Measurements from ENCODE around the gene ZNF385D. TPM values are rescaled to one million over a fixed set of nuclear protein-coding genes. Genes with fewer than 3 reads are reported as not detected.
"Not testable (repeated sequence)": the region's sequence is repeated elsewhere in the genome, so short reads cannot be mapped to it uniquely, and the experiment has no call there.

The ZNF385D gene
- total and polyA plus RNA-seq, 2 donors from 2014 or later, result 1.4 to 8.9 TPM

- Histone ChIP-seq H3K9me3 (ENCODE audit: control insufficient read depth in 2 of 3, insufficient read depth in 1 of 3, low read length in 3 of 3) (peaks cover 0 to 2% (median 0%) of the 10 kb centered on the region in 3 donors), H3K27ac (ENCODE audit: low read depth in 2 of 2, low read length in 2 of 2) (no peak overlapping the region), H3K27me3 (ENCODE audit: control insufficient read depth, insufficient read depth, low read length) (no peaks in the 10 kb centered on the region), H3K4me1 (ENCODE audit: control insufficient read depth in 2 of 3, insufficient read depth in 2 of 3, low read depth in 1 of 3, low read length in 3 of 3) (no peaks in the 10 kb centered on the region), H3K9ac (ENCODE audit: low read length in 3 of 3) (no peak overlapping the region), H3K4me3 (ENCODE audit: low read length in 3 of 3) (no peak overlapping the region), H3K36me3 (ENCODE audit: control insufficient read depth in 2 of 3, insufficient read depth in 3 of 3, low read length in 3 of 3) (no peaks in the 10 kb centered on the region)
- TF ChIP-seq CTCF (IDR thresholded peaks at IDR 0.05; ENCODE audit: borderline replicate concordance, extremely low read depth, insufficient read depth), result no peak
- DNase-seq (no peak), FAIRE-seq (no peak)
- intact Hi-C loops (cut with DNase I), result no loop called here
These were observed 360.9 kb downstream of the ZNF385D start for GRCh38 chr3:21390136-21390535.

- DNase-seq, result peak in 1 of 5 donors; percentile 64
- H3K4me1 ChIP-seq (ENCODE audit: control insufficient read depth in 2 of 3, insufficient read depth in 2 of 3, low read depth in 1 of 3, low read length in 3 of 3); FAIRE-seq; H3K27ac ChIP-seq (ENCODE audit: low read depth in 2 of 2, low read length in 2 of 2); intact Hi-C loops (cut with DNase I); H3K4me3 ChIP-seq (ENCODE audit: low read length in 3 of 3); H3K27me3 ChIP-seq (ENCODE audit: control insufficient read depth, insufficient read depth, low read length); H3K9me3 ChIP-seq (ENCODE audit: control insufficient read depth in 2 of 3, insufficient read depth in 1 of 3, low read length in 3 of 3); H3K9ac ChIP-seq (ENCODE audit: low read length in 3 of 3); H3K36me3 ChIP-seq (ENCODE audit: control insufficient read depth in 2 of 3, insufficient read depth in 3 of 3, low read length in 3 of 3): not testable (repeated sequence)
These were observed 363.7 kb downstream of the ZNF385D start for GRCh38 chr3:21387142-21387826.

- DNase-seq; H3K27me3 ChIP-seq (ENCODE audit: control insufficient read depth, insufficient read depth, low read length); H3K9ac ChIP-seq (ENCODE audit: low read length in 3 of 3); intact Hi-C loops (cut with DNase I); H3K27ac ChIP-seq (ENCODE audit: low read depth in 2 of 2, low read length in 2 of 2); H3K9me3 ChIP-seq (ENCODE audit: control insufficient read depth in 2 of 3, insufficient read depth in 1 of 3, low read length in 3 of 3); H3K4me3 ChIP-seq (ENCODE audit: low read length in 3 of 3); H3K36me3 ChIP-seq (ENCODE audit: control insufficient read depth in 2 of 3, insufficient read depth in 3 of 3, low read length in 3 of 3); H3K4me1 ChIP-seq (ENCODE audit: control insufficient read depth in 2 of 3, insufficient read depth in 2 of 3, low read depth in 1 of 3, low read length in 3 of 3); FAIRE-seq: not testable (repeated sequence)
These were observed 373.0 kb downstream of the ZNF385D start for GRCh38 chr3:21378036-21378435.

- intact Hi-C loops (cut with DNase I), result no loop called here
- Histone ChIP-seq H3K4me3 (ENCODE audit: low read length in 3 of 3) (no peak overlapping the region), H3K27me3 (ENCODE audit: control insufficient read depth, insufficient read depth, low read length) (no peaks in the 10 kb centered on the region), H3K9me3 (ENCODE audit: control insufficient read depth in 2 of 3, insufficient read depth in 1 of 3, low read length in 3 of 3) (no peaks in the 10 kb centered on the region), H3K27ac (ENCODE audit: low read depth in 2 of 2, low read length in 2 of 2) (no peak overlapping the region), H3K9ac (ENCODE audit: low read length in 3 of 3) (no peak overlapping the region), H3K36me3 (ENCODE audit: control insufficient read depth in 2 of 3, insufficient read depth in 3 of 3, low read length in 3 of 3) (no peaks in the 10 kb centered on the region), H3K4me1 (ENCODE audit: control insufficient read depth in 2 of 3, insufficient read depth in 2 of 3, low read depth in 1 of 3, low read length in 3 of 3) (no peaks in the 10 kb centered on the region)
- no peak for TF ChIP-seq CTCF (IDR thresholded peaks at IDR 0.05; ENCODE audit: borderline replicate concordance, extremely low read depth, insufficient read depth)
- no peak for FAIRE-seq
- DNase-seq, result no peak
These were observed 373.8 kb downstream of the ZNF385D start for GRCh38 chr3:21377071-21377769.
